Stimulated activated CD8-positive, alpha-beta memory T cell treated with anti-CD3 and anti-CD28 coated beads, Interleukin-15, amount 100 ng/mL, for 48 hours (primary cell): ENCODE results near the gene ITGAX.
A peak's percentile ranks its signal among the peaks of the same experiment; 100 is the strongest.
"Not testable (repeated sequence)": the region's sequence is repeated elsewhere in the genome, so short reads cannot be mapped to it uniquely, and the experiment has no call there.

Source experiments
- DNase-seq, 2 donors: peaks; one replicate each; pipeline ENCODE4 v3.0.0-alpha.2; 2020; ENCODE audit warnings: low read depth in 2 of 2

ITGAX gene

GRCh38 chr16:31410082-31410481 lies 55.1 kb downstream of the ITGAX start:
- DNase-seq: no peak

- DNase-seq: no peak
Measured at GRCh38 chr16:31411024-31411844, 56.3 kb downstream of the ITGAX start.

- DNase-seq: no peak
Measured at GRCh38 chr16:31412750-31413149, 57.8 kb downstream of the ITGAX start.

- no peak for DNase-seq
Measured at GRCh38 chr16:31413381-31413780, 58.4 kb downstream of the ITGAX start.

GRCh38 chr16:31413943-31414342 lies 59.0 kb downstream of the ITGAX start:
- DNase-seq: no peak

- no peak for DNase-seq
Measured at GRCh38 chr16:31414706-31415105, 59.7 kb downstream of the ITGAX start.

- DNase-seq: no peak
Measured at GRCh38 chr16:31416371-31416770, 61.4 kb downstream of the ITGAX start.

- not testable (repeated sequence) for DNase-seq
Measured at GRCh38 chr16:31417036-31417435, 62.1 kb downstream of the ITGAX start.

- DNase-seq: no peak
Measured at GRCh38 chr16:31417916-31418315, 62.9 kb downstream of the ITGAX start.

- no peak for DNase-seq
Measured at GRCh38 chr16:31420037-31420436, 65.1 kb downstream of the ITGAX start.

- peak; percentile 66 to 70 for DNase-seq
Measured at GRCh38 chr16:31421587-31421986, 66.6 kb downstream of the ITGAX start.

GRCh38 chr16:31423241-31423640 lies 68.3 kb downstream of the ITGAX start:
- DNase-seq: no peak

- no peak for DNase-seq
Measured at GRCh38 chr16:31423801-31424200, 68.8 kb downstream of the ITGAX start.

GRCh38 chr16:31427441-31428278 lies 72.7 kb downstream of the ITGAX start:
- DNase-seq: peak; percentile 50 to 57

GRCh38 chr16:31428279-31428597 lies 73.3 kb downstream of the ITGAX start, which contains the start of gene COX6A2:
TSS of gene COX6A2 (minus strand) at chr16:31428360. CDS start at chr16:31428325, 35 bp downstream.
- DNase-seq: no peak

- no peak for DNase-seq
Measured at GRCh38 chr16:31428638-31429247, 73.8 kb downstream of the ITGAX start.

- no peak for DNase-seq
Measured at GRCh38 chr16:31429314-31429713, 74.3 kb downstream of the ITGAX start.

GRCh38 chr16:31429796-31430195 lies 74.8 kb downstream of the ITGAX start:
- no peak for DNase-seq

- DNase-seq: no peak
Measured at GRCh38 chr16:31430380-31431052, 75.5 kb downstream of the ITGAX start.
